Lower leg skin (tissue), 4 donors: ENCODE measurements around the gene CEP290. TPM values are rescaled to one million over a fixed set of nuclear protein-coding genes. Genes with fewer than 3 reads are reported as not detected.

Experiments
- DNase-seq, 2 donors: peaks; one replicate each; pipeline ENCODE4 v3.0.0-alpha.2; 2019; ENCODE audit warnings: low spot score in 2 of 2
- H3K4me3 ChIP-seq: fragments of 200-600 bp; sonication (generic); 2 replicates; pipeline ENCODE4 v1.5.1; 2017; ENCODE audit warnings: mild to moderate bottlenecking, low read depth; ENCODE audit not compliant: poor library complexity, severe bottlenecking
- POLR2A ChIP-seq, 2 donors: fragments of 450-650 bp; IDR thresholded peaks; one replicate each; pipeline ENCODE4 v1.6.1; 2016 to 2017; ENCODE audit warnings: antibody characterized with exemption in 2 of 2, mild to moderate bottlenecking in 1 of 2, moderate library complexity in 1 of 2
- WGBS, 2 donors: methylation state at CpG; one replicate each; pipeline ENCODE4 v1.1.5; 2018; 5-methylcytosine and 5-hydroxymethylcytosine counted together
- intact Hi-C: fragments of 100-400 bp; cut with DNase I; formaldehyde crosslinking; loops from one replicate; pipeline ENCODE4 v1.15.0; 2023; ENCODE audit warnings: low total_unique reads
- total RNA-seq, 4 donors: library from RNA; depleted of rRNA; stranded (reverse); fragments of >200 nt; gene quantifications; one replicate each; pipeline ENCODE4 v1.1.0, GENCODE V29; 2016
- TF ChIP-seq, protein P1 (sequence below), 3 donors: fragments of 450-650 bp; IDR thresholded peaks; one replicate each; pipeline ENCODE4 v1.5.1; 2016; ENCODE audit warnings: antibody characterized with exemption in 3 of 3, mild to moderate bottlenecking in 3 of 3, moderate library complexity in 2 of 3

Gene CEP290
- total RNA-seq, 4 donors from 2014 or later = 3.0 to 5.8 (median 3.7) TPM

GRCh38 chr12:88132392-88132791 lies 9.5 kb downstream of the CEP290 start:
- TF ChIP-seq, protein P1, sequence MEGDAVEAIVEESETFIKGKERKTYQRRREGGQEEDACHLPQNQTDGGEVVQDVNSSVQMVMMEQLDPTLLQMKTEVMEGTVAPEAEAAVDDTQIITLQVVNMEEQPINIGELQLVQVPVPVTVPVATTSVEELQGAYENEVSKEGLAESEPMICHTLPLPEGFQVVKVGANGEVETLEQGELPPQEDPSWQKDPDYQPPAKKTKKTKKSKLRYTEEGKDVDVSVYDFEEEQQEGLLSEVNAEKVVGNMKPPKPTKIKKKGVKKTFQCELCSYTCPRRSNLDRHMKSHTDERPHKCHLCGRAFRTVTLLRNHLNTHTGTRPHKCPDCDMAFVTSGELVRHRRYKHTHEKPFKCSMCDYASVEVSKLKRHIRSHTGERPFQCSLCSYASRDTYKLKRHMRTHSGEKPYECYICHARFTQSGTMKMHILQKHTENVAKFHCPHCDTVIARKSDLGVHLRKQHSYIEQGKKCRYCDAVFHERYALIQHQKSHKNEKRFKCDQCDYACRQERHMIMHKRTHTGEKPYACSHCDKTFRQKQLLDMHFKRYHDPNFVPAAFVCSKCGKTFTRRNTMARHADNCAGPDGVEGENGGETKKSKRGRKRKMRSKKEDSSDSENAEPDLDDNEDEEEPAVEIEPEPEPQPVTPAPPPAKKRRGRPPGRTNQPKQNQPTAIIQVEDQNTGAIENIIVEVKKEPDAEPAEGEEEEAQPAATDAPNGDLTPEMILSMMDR (IDR thresholded peaks at IDR 0.05) = no peak
- no peak for TF ChIP-seq POLR2A (IDR thresholded peaks at IDR 0.05)
- no peak overlapping the region for H3K4me3 ChIP-seq
- intact Hi-C loops = no loop called here
- no peak for DNase-seq

- H3K4me3 ChIP-seq = no peak overlapping the region
- no peak for DNase-seq
- TF ChIP-seq, protein P1 (IDR thresholded peaks at IDR 0.05) = no peak
- no peak for TF ChIP-seq POLR2A (IDR thresholded peaks at IDR 0.05)
- WGBS, 2 donors = 99% methylated on average over 3 of the region's 3 CpGs
- intact Hi-C loops = no loop called here
Measured at GRCh38 chr12:88127855-88128254, 14.0 kb downstream of the CEP290 start.

DNA sequence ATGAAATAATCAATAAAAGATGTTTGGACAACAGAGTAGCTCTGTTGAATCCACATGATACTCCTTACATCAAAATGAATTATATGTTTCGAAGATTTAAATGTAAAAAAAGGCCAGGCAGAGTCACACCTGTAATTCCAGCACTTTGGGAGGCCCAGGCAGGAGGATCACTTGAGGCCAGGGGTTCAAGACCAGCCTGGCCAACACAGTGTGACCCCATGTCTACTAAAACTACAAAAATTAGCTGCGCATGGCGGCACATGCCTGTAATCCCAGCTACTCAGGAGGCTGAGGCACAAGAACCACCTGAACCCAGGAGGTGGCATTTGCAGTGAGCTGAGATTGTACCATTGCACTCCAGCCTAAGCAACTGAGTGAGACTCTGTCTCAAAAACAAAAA lies 14.8 kb downstream of the CEP290 start:
- TF ChIP-seq, protein P1 (IDR thresholded peaks at IDR 0.05) = no peak
- no peak for TF ChIP-seq POLR2A (IDR thresholded peaks at IDR 0.05)
- no peak overlapping the region for H3K4me3 ChIP-seq
- DNase-seq = no peak
- intact Hi-C loops = no loop called here
- 99 to 100% methylated on average over 3 of the region's 3 CpGs for WGBS, 2 donors

- WGBS, 2 donors = 66 to 68% methylated on average over 4 of the region's 4 CpGs
- no peak for TF ChIP-seq POLR2A (IDR thresholded peaks at IDR 0.05)
- TF ChIP-seq, protein P1 (IDR thresholded peaks at IDR 0.05) = no peak
- DNase-seq = no peak
- H3K4me3 ChIP-seq = no peak overlapping the region
- intact Hi-C loops = no loop called here
Measured at GRCh38 chr12:88122666-88123065, 19.2 kb downstream of the CEP290 start.

- H3K4me3 ChIP-seq = no peak overlapping the region
- WGBS, 2 donors = 50 to 60% methylated on average over 3 of the region's 3 CpGs
- intact Hi-C loops = no loop called here
- TF ChIP-seq, protein P1 (IDR thresholded peaks at IDR 0.05) = no peak
- TF ChIP-seq POLR2A (IDR thresholded peaks at IDR 0.05) = no peak
- DNase-seq = no peak
Measured at GRCh38 chr12:88113871-88114270, 28.0 kb downstream of the CEP290 start.

- TF ChIP-seq, protein P1 (IDR thresholded peaks at IDR 0.05) = no peak
- no peak for TF ChIP-seq POLR2A (IDR thresholded peaks at IDR 0.05)
- H3K4me3 ChIP-seq = no peak overlapping the region
- no peak for DNase-seq
- intact Hi-C loops = no loop called here
- WGBS, 2 donors = 4 to 13% methylated on average over 1 of the region's 1 CpG
Measured at GRCh38 chr12:88111074-88111652, 30.7 kb downstream of the CEP290 start.
